H9 (cell line): ENCODE results near the gene HPSE. TPM values are rescaled to one million over a fixed set of nuclear protein-coding genes. Genes with fewer than 3 reads are reported as not detected.
A peak's percentile ranks its signal among the peaks of the same experiment; 100 is the strongest.

Source experiments
- DNase-seq: peaks from one replicate; pipeline ENCODE4 v3.0.0-alpha.2; 2017
- H2AFZ ChIP-seq: one replicate; pipeline ENCODE4 v1.6.1; 2013; ENCODE audit warnings: mild to moderate bottlenecking, low read length, control low read depth, moderate library complexity
- H2AK5ac ChIP-seq: 2 replicates; pipeline ENCODE4 v1.6.1; 2013; ENCODE audit warnings: low read length, control low read depth, mixed read lengths; ENCODE audit not compliant: insufficient read length
- H2BK120ac ChIP-seq: one replicate; pipeline ENCODE4 v1.6.1; 2013; ENCODE audit warnings: low read depth, mild to moderate bottlenecking, low read length, control low read depth, inconsistent platforms; ENCODE audit not compliant: poor library complexity, severe bottlenecking
- H2BK12ac ChIP-seq: 2 replicates; pipeline ENCODE4 v1.6.1; 2013; ENCODE audit warnings: low read length, control low read depth, mixed read lengths, low read depth; ENCODE audit not compliant: insufficient read length
- H2BK15ac ChIP-seq: 2 replicates; pipeline ENCODE4 v1.6.1; 2013; ENCODE audit warnings: low read depth, low read length, control low read depth
- H2BK20ac ChIP-seq: one replicate; pipeline ENCODE4 v1.6.1; 2013; ENCODE audit warnings: low read depth, mild to moderate bottlenecking, low read length, control low read depth, inconsistent platforms; ENCODE audit not compliant: poor library complexity, severe bottlenecking
- H2BK5ac ChIP-seq: 2 replicates; pipeline ENCODE4 v1.6.1; 2013; ENCODE audit warnings: low read length, control low read depth, mixed read lengths; ENCODE audit not compliant: insufficient read length
- H3K14ac ChIP-seq: 2 replicates; pipeline ENCODE4 v1.6.1; 2013; ENCODE audit warnings: low read length, control low read depth; ENCODE audit not compliant: insufficient read depth
- H3K18ac ChIP-seq: 2 replicates; pipeline ENCODE4 v1.6.1; 2013; ENCODE audit warnings: low read depth, mild to moderate bottlenecking, mixed read lengths, low read length, control low read depth; ENCODE audit not compliant: insufficient read length
- H3K23ac ChIP-seq: 2 replicates; pipeline ENCODE4 v1.6.1; 2013; ENCODE audit warnings: low read length, control low read depth, mixed read lengths, low read depth; ENCODE audit not compliant: insufficient read length
- H3K23me2 ChIP-seq: 2 replicates; pipeline ENCODE4 v1.6.1; 2013; ENCODE audit warnings: low read depth, mild to moderate bottlenecking, mixed read lengths, low read length, control low read depth; ENCODE audit not compliant: insufficient read length, poor library complexity, severe bottlenecking
- H3K27ac ChIP-seq: 2 replicates; pipeline ENCODE4 v1.5.1; 2013; ENCODE audit warnings: low read length, control low read depth, mixed read lengths, low read depth; ENCODE audit not compliant: insufficient read length
- H3K27me3 ChIP-seq: 2 replicates; pipeline ENCODE4 v1.6.1; 2013; ENCODE audit warnings: low read length, control low read depth, inconsistent platforms; ENCODE audit not compliant: insufficient read depth
- H3K4ac ChIP-seq: 2 replicates; pipeline ENCODE4 v1.6.1; 2013; ENCODE audit warnings: low read depth, mild to moderate bottlenecking, control low read depth, inconsistent platforms, low read length, moderate library complexity
- H3K4me1 ChIP-seq: 2 replicates; pipeline ENCODE4 v1.6.1; 2013; ENCODE audit warnings: low read length, control low read depth, inconsistent platforms; ENCODE audit not compliant: insufficient read depth
- H3K4me2 ChIP-seq: 2 replicates; pipeline ENCODE4 v1.6.1; 2013; ENCODE audit warnings: low read length, control low read depth, mixed read lengths; ENCODE audit not compliant: insufficient read length, insufficient read depth
- H3K56ac ChIP-seq: 2 replicates; pipeline ENCODE4 v1.6.1; 2013; ENCODE audit warnings: low read depth, mild to moderate bottlenecking, mixed read lengths, low read length, control low read depth; ENCODE audit not compliant: insufficient read length
- H3K79me1 ChIP-seq: 2 replicates; pipeline ENCODE4 v1.6.1; 2013; ENCODE audit warnings: low read depth, mild to moderate bottlenecking, moderate library complexity, low read length, control low read depth, inconsistent platforms; ENCODE audit not compliant: insufficient read depth, poor library complexity, severe bottlenecking
- H3K79me2 ChIP-seq: 2 replicates; pipeline ENCODE4 v1.6.1; 2013; ENCODE audit warnings: low read length, control low read depth, inconsistent platforms; ENCODE audit not compliant: insufficient read depth
- H3K9ac ChIP-seq: 2 replicates; pipeline ENCODE4 v1.6.1; 2013; ENCODE audit warnings: low read length, control low read depth, mixed read lengths; ENCODE audit not compliant: insufficient read length; ENCODE audit errors: extremely low read depth
- H3K9me3 ChIP-seq: one replicate; pipeline ENCODE4 v1.6.1; 2013; ENCODE audit warnings: low read depth, low read length, inconsistent platforms; ENCODE audit not compliant: control insufficient read depth
- H3T11ph ChIP-seq: one replicate; pipeline ENCODE4 v1.6.1; 2013; ENCODE audit warnings: mild to moderate bottlenecking, low read length, control low read depth, inconsistent platforms
- H4K20me1 ChIP-seq: one replicate; pipeline ENCODE4 v1.6.1; 2013; ENCODE audit not compliant: control insufficient read depth, insufficient read length, insufficient read depth
- H4K5ac ChIP-seq: 2 replicates; pipeline ENCODE4 v1.6.1; 2013; ENCODE audit warnings: low read depth, mild to moderate bottlenecking, mixed read lengths, low read length, control low read depth; ENCODE audit not compliant: insufficient read length
- H4K8ac ChIP-seq: replicated peaks from 2 replicates; pipeline ENCODE4 v1.6.1; 2013; ENCODE audit warnings: low read length, control low read depth, mixed read lengths, low read depth; ENCODE audit not compliant: insufficient read length
- H4K91ac ChIP-seq: 2 replicates; pipeline ENCODE4 v1.6.1; 2013; ENCODE audit warnings: low read depth, mild to moderate bottlenecking, moderate library complexity, mixed read lengths, low read length, control low read depth; ENCODE audit not compliant: insufficient read length
- H3K27ac Mint-ChIP-seq, 3 experiments: 2 replicates in 2 of 3; 3 replicates in 1 of 3; pipeline ENCODE4 v1.8.0; 2020 to 2021; ENCODE audit warnings: mixed read lengths in 3 of 3, mild to moderate bottlenecking in 1 of 3, moderate library complexity in 1 of 3
- H3K27me3 Mint-ChIP-seq: 2 replicates; pipeline ENCODE4 v1.8.0; 2021; ENCODE audit warnings: low read depth, mild to moderate bottlenecking, moderate library complexity, mixed read lengths
- H3K36me3 Mint-ChIP-seq, 3 experiments: 2 replicates in 2 of 3; 3 replicates in 1 of 3; pipeline ENCODE4 v1.8.0; 2020 to 2021; ENCODE audit warnings: low read depth in 3 of 3, mixed read lengths in 3 of 3; ENCODE audit not compliant: insufficient read depth in 1 of 3
- H3K4me1 Mint-ChIP-seq, 2 experiments: 2 replicates each; pipeline ENCODE4 v1.8.0; 2020; ENCODE audit warnings: mixed read lengths in 2 of 2
- H3K4me3 Mint-ChIP-seq, 2 experiments: 2 replicates in 1 of 2; 3 replicates in 1 of 2; pipeline ENCODE4 v1.8.0; 2020 to 2021; ENCODE audit warnings: mild to moderate bottlenecking in 2 of 2, mixed read lengths in 2 of 2, moderate library complexity in 1 of 2
- H3K9me3 Mint-ChIP-seq, 2 experiments: 2 replicates in 1 of 2; 3 replicates in 1 of 2; pipeline ENCODE4 v1.8.0; 2020; ENCODE audit warnings: mild to moderate bottlenecking in 2 of 2, mixed read lengths in 2 of 2, moderate library complexity in 1 of 2
- CTCF ChIP-seq: fragments of 200-600 bp; sonication (generic); conservative IDR thresholded peaks from 3 replicates; pipeline ENCODE4 v1.8.0; 2021; ENCODE audit warnings: antibody characterized with exemption, mild to moderate bottlenecking
- WGBS: extraction: QIAGEN DNeasy Blood & Tissue Kit; methylation state at CpG from one replicate; pipeline ENCODE4 v1.1.7; 2013; ENCODE audit warnings: missing lambda C conversion rate, low lambda C conversion rate, mixed read lengths; ENCODE audit not compliant: insufficient read length; ENCODE audit errors: extremely low coverage; 5-methylcytosine and 5-hydroxymethylcytosine counted together
- total RNA-seq: library from RNA; stranded (reverse); gene quantifications from 2 replicates; pipeline ENCODE4 v1.2.1, GENCODE V29; 2021

Gene HPSE
- total RNA-seq, 1 experiment from 2014 or later: 2.0 TPM

GRCh38 chr4:83283181-83283580 lies 51.5 kb downstream of the HPSE start:
- DNase-seq: no peak
- H3K27me3 ChIP-seq: no peaks in the 10 kb centered on the region; the same call in 1 of the 2 replicates
- H3K79me1 ChIP-seq: no peaks in the 10 kb centered on the region
- H3T11ph ChIP-seq: no peak overlapping the region
- H4K91ac ChIP-seq: no peak overlapping the region
- peaks cover 9% of the 10 kb centered on the region for H3K23me2 ChIP-seq
- no peak overlapping the region for H3K9ac ChIP-seq
- no peak overlapping the region for H2BK15ac ChIP-seq
- no peak overlapping the region for H2BK120ac ChIP-seq
- Mint-ChIP-seq H3K36me3 (peaks cover 0 to 4% (median 0%) of the 10 kb centered on the region in 3 experiments; a peak in 4 of 7 replicates), H3K27ac (no peak overlapping the region), H3K27me3 (peaks cover 16% of the 10 kb centered on the region), H3K9me3 (no peaks in the 10 kb centered on the region), H3K4me3 (peak overlapping the region; percentile 85 to 87), H3K4me1 (peaks cover 15 to 20% of the 10 kb centered on the region in 2 experiments)
- H3K18ac ChIP-seq: no peak overlapping the region
- H3K4me1 ChIP-seq: no peaks in the 10 kb centered on the region
- no peaks in the 10 kb centered on the region for H3K9me3 ChIP-seq
- H3K27ac ChIP-seq: no peak overlapping the region
- H3K79me2 ChIP-seq: no peaks in the 10 kb centered on the region
- H2BK5ac ChIP-seq: no peak overlapping the region
- H3K4me2 ChIP-seq: no peak overlapping the region
- H4K20me1 ChIP-seq: no peaks in the 10 kb centered on the region
- no peak overlapping the region for H2BK20ac ChIP-seq
- H4K8ac ChIP-seq: no peak overlapping the region
- WGBS: no CpG with 5 or more reads among the region's 7 CpGs
- H3K56ac ChIP-seq: no peak overlapping the region
- H2BK12ac ChIP-seq: no peak overlapping the region
- no peak for TF ChIP-seq CTCF
- H4K5ac ChIP-seq: no peak overlapping the region
- no peak overlapping the region for H2AK5ac ChIP-seq
- no peak overlapping the region for H3K14ac ChIP-seq
- no peak overlapping the region for H3K23ac ChIP-seq
- no peak overlapping the region for H3K4ac ChIP-seq
- H2AFZ ChIP-seq: no peak overlapping the region
